HAP-1 (cell line): ENCODE measurements around the gene ING5.
A peak's percentile ranks its signal among the peaks of the same experiment; 100 is the strongest.

Source experiments
- DNase-seq, 2 experiments: peaks; one replicate each; pipeline ENCODE4 v3.0.0-alpha.2; 2016 to 2020; ENCODE audit warnings: low spot score in 2 of 2
- H3K27me3 ChIP-seq: fragments of 250-450 bp; sonication (Bioruptor Pico); 2 replicates; pipeline ENCODE4 v1.5.1; 2020; ENCODE audit warnings: low read depth, mild to moderate bottlenecking, moderate library complexity
- H3K36me3 ChIP-seq: fragments of 250-450 bp; sonication (Bioruptor Pico); replicated peaks from 2 replicates; pipeline ENCODE4 v1.5.1; 2020; ENCODE audit warnings: mild to moderate bottlenecking
- H3K4me1 ChIP-seq: fragments of 250-450 bp; sonication (Bioruptor Pico); 2 replicates; pipeline ENCODE4 v1.5.1; 2020; ENCODE audit warnings: mild to moderate bottlenecking
- H3K4me3 ChIP-seq: fragments of 250-450 bp; sonication (Bioruptor Pico); 2 replicates; pipeline ENCODE4 v1.5.1; 2020; ENCODE audit warnings: mild to moderate bottlenecking, moderate library complexity
- H3K9me3 ChIP-seq: fragments of 250-450 bp; sonication (Bioruptor Pico); 2 replicates; pipeline ENCODE4 v1.5.1; 2020; ENCODE audit warnings: mild to moderate bottlenecking, moderate library complexity
- in situ Hi-C: fragments of 300-500 bp; cut with MboI; formaldehyde crosslinking; loops from 3 replicates; pipeline ENCODE4 v1.14.3; 2020; ENCODE audit warnings: low sequenced_read_pairs, inconsistent platforms, mixed read lengths

ING5 gene

GRCh38 chr2:241665731-241666440 lies 36.0 kb upstream of the ING5 start:
- Histone ChIP-seq H3K4me1 (no peaks in the 10 kb centered on the region), H3K4me3 (no peak overlapping the region), H3K27me3 (no peaks in the 10 kb centered on the region), H3K9me3 (no peaks in the 10 kb centered on the region), H3K36me3 (peaks cover 12% of the 10 kb centered on the region)
- in situ Hi-C loops, result loop anchor here (25.0 kb wide), 1 partner anchor 804 kb away; the partner anchor contains the start of gene AGXT
- no peak for DNase-seq

- peaks cover 12% of the 10 kb centered on the region for H3K36me3 ChIP-seq
- no peak for DNase-seq
- H3K4me1 ChIP-seq, result no peaks in the 10 kb centered on the region
- H3K27me3 ChIP-seq, result no peaks in the 10 kb centered on the region
- H3K9me3 ChIP-seq, result no peaks in the 10 kb centered on the region
- H3K4me3 ChIP-seq, result no peak overlapping the region
- in situ Hi-C loops, result loop anchor here (25.0 kb wide), 1 partner anchor 805 kb away; the partner anchor contains the start of gene AGXT
Observed at GRCh38 chr2:241666627-241667400, 35.0 kb upstream of the ING5 start.

GRCh38 chr2:241668354-241668753 lies 33.5 kb upstream of the ING5 start:
- in situ Hi-C loops, result loop anchor here (25.0 kb wide), 1 partner anchor 806 kb away; the partner anchor contains the start of gene AGXT

GRCh38 chr2:241668839-241669238 lies 33.0 kb upstream of the ING5 start:
- H3K27me3 ChIP-seq, result no peaks in the 10 kb centered on the region
- in situ Hi-C loops, result loop anchor here (25.0 kb wide), 1 partner anchor 807 kb away; the partner anchor contains the start of gene AGXT
- DNase-seq, result no peak
- no peaks in the 10 kb centered on the region for H3K4me1 ChIP-seq
- peaks cover 12% of the 10 kb centered on the region for H3K36me3 ChIP-seq
- H3K4me3 ChIP-seq, result no peak overlapping the region
- H3K9me3 ChIP-seq, result no peaks in the 10 kb centered on the region

More at GRCh38 chr2:241668354-241668753, 33.5 kb upstream of the ING5 start:
- Histone ChIP-seq H3K27me3 (no peaks in the 10 kb centered on the region), H3K36me3 (peaks cover 12% of the 10 kb centered on the region), H3K9me3 (no peaks in the 10 kb centered on the region), H3K4me1 (no peaks in the 10 kb centered on the region), H3K4me3 (no peak overlapping the region)
- DNase-seq, result no peak

- Histone ChIP-seq H3K4me3 (no peak overlapping the region), H3K27me3 (no peaks in the 10 kb centered on the region), H3K36me3 (peaks cover 22% of the 10 kb centered on the region), H3K4me1 (no peaks in the 10 kb centered on the region), H3K9me3 (no peaks in the 10 kb centered on the region)
- in situ Hi-C loops, result loop anchor here (25.0 kb wide), 1 partner anchor 808 kb away; the partner anchor contains the start of gene AGXT
- DNase-seq, result no peak
Observed at GRCh38 chr2:241670333-241671110, 31.3 kb upstream of the ING5 start.

- in situ Hi-C loops, result loop anchor here (25.0 kb wide), 1 partner anchor 809 kb away; the partner anchor contains the start of gene AGXT
- peaks cover 32% of the 10 kb centered on the region for H3K36me3 ChIP-seq
- H3K4me3 ChIP-seq, result no peak overlapping the region
- H3K27me3 ChIP-seq, result no peaks in the 10 kb centered on the region
- no peaks in the 10 kb centered on the region for H3K9me3 ChIP-seq
- no peak for DNase-seq
- no peaks in the 10 kb centered on the region for H3K4me1 ChIP-seq
Observed at GRCh38 chr2:241671457-241672240, 30.2 kb upstream of the ING5 start.

- DNase-seq, result no peak
- Histone ChIP-seq H3K36me3 (peaks cover 38% of the 10 kb centered on the region), H3K4me1 (no peaks in the 10 kb centered on the region), H3K27me3 (no peaks in the 10 kb centered on the region), H3K4me3 (no peak overlapping the region), H3K9me3 (no peaks in the 10 kb centered on the region)
- in situ Hi-C loops, result loop anchor here (25.0 kb wide), 1 partner anchor 810 kb away; the partner anchor contains the start of gene AGXT
Observed at GRCh38 chr2:241672243-241673188, 29.3 kb upstream of the ING5 start.

GRCh38 chr2:241673189-241673663 lies 28.6 kb upstream of the ING5 start:
- H3K36me3 ChIP-seq, result peaks cover 39% of the 10 kb centered on the region
- no peaks in the 10 kb centered on the region for H3K27me3 ChIP-seq
- DNase-seq, result no peak
- no peaks in the 10 kb centered on the region for H3K4me1 ChIP-seq
- no peak overlapping the region for H3K4me3 ChIP-seq
- in situ Hi-C loops, result loop anchor here (25.0 kb wide), 1 partner anchor 811 kb away; the partner anchor contains the start of gene AGXT
- no peaks in the 10 kb centered on the region for H3K9me3 ChIP-seq

GRCh38 chr2:241673797-241674725 lies 27.8 kb upstream of the ING5 start:
- Histone ChIP-seq H3K36me3 (peaks cover 48% of the 10 kb centered on the region), H3K4me3 (no peak overlapping the region), H3K27me3 (no peaks in the 10 kb centered on the region), H3K4me1 (no peaks in the 10 kb centered on the region), H3K9me3 (no peaks in the 10 kb centered on the region)
- DNase-seq, result peak in 1 of 2 experiments; percentile 37
- in situ Hi-C loops, result loop anchor here (25.0 kb wide), 1 partner anchor 812 kb away; the partner anchor contains the start of gene AGXT

GRCh38 chr2:241675885-241676284 lies 26.0 kb upstream of the ING5 start:
- no peaks in the 10 kb centered on the region for H3K9me3 ChIP-seq
- no peak for DNase-seq
- H3K4me3 ChIP-seq, result no peak overlapping the region
- no peaks in the 10 kb centered on the region for H3K4me1 ChIP-seq
- H3K36me3 ChIP-seq, result peaks cover 62% of the 10 kb centered on the region
- in situ Hi-C loops, result no loop called here
- H3K27me3 ChIP-seq, result no peaks in the 10 kb centered on the region

GRCh38 chr2:241676665-241677064 lies 25.2 kb upstream of the ING5 start:
- no peaks in the 10 kb centered on the region for H3K27me3 ChIP-seq
- no peak for DNase-seq
- H3K4me3 ChIP-seq, result no peak overlapping the region
- peaks cover 70% of the 10 kb centered on the region for H3K36me3 ChIP-seq
- H3K9me3 ChIP-seq, result no peaks in the 10 kb centered on the region
- no peaks in the 10 kb centered on the region for H3K4me1 ChIP-seq
- in situ Hi-C loops, result no loop called here
